ENCODE data around the gene TUBA4A. TPM values are rescaled to one million over a fixed set of nuclear protein-coding genes. Genes with fewer than 3 reads are reported as not detected.
A peak's percentile ranks its signal among the peaks of the same experiment; 100 is the strongest.

TUBA4A gene
- total RNA-seq, 1 donor from 2014 or later, result 0.63 TPM

GRCh38 chr2:219218732-219219701 lies 34.7 kb downstream of the TUBA4A start, which contains the start of gene ABCB6:
Gene ABCB6 (minus strand): TSS chr2:219218958. CDS start chr2:219218673, 285 bp downstream.
- peak within 1 kb of the TSS; percentile 81 for H3K4me3 Mint-ChIP-seq
- DNase-seq (ENCODE audit: low spot score in 2 of 2, unreplicated experiment in 2 of 2), result peak; percentile 91 to 95
- peaks cover 26% of the 10 kb centered on the region for H3K36me3 Mint-ChIP-seq
- no peaks in the 10 kb centered on the region for H3K9me3 Mint-ChIP-seq
- peaks cover 23% of the 10 kb centered on the region for H3K4me1 Mint-ChIP-seq
- H3K27ac Mint-ChIP-seq, result peak within 1 kb of the TSS; percentile 97
- TF ChIP-seq, protein P1, sequence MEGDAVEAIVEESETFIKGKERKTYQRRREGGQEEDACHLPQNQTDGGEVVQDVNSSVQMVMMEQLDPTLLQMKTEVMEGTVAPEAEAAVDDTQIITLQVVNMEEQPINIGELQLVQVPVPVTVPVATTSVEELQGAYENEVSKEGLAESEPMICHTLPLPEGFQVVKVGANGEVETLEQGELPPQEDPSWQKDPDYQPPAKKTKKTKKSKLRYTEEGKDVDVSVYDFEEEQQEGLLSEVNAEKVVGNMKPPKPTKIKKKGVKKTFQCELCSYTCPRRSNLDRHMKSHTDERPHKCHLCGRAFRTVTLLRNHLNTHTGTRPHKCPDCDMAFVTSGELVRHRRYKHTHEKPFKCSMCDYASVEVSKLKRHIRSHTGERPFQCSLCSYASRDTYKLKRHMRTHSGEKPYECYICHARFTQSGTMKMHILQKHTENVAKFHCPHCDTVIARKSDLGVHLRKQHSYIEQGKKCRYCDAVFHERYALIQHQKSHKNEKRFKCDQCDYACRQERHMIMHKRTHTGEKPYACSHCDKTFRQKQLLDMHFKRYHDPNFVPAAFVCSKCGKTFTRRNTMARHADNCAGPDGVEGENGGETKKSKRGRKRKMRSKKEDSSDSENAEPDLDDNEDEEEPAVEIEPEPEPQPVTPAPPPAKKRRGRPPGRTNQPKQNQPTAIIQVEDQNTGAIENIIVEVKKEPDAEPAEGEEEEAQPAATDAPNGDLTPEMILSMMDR (IDR thresholded peaks at IDR 0.05; ENCODE audit: unreplicated experiment), result no peak
- no peaks in the 10 kb centered on the region for H3K27me3 Mint-ChIP-seq (ENCODE audit: low read depth)

- Mint-ChIP-seq H3K4me1 (peaks cover 23% of the 10 kb centered on the region), H3K36me3 (peaks cover 25% of the 10 kb centered on the region), H3K27me3 (ENCODE audit: low read depth) (no peaks in the 10 kb centered on the region), H3K9me3 (no peaks in the 10 kb centered on the region), H3K27ac (peak overlapping the region; percentile 97), H3K4me3 (peak overlapping the region; percentile 81)
- peak in 1 of 2 experiments; percentile 74 for DNase-seq (ENCODE audit: low spot score in 2 of 2, unreplicated experiment in 2 of 2)
- TF ChIP-seq, protein P1 (IDR thresholded peaks at IDR 0.05; ENCODE audit: unreplicated experiment), result no peak
Observed at GRCh38 chr2:219218217-219218731, 35.4 kb downstream of the TUBA4A start.

GRCh38 chr2:219216535-219216915 lies 37.2 kb downstream of the TUBA4A start:
- Mint-ChIP-seq H3K36me3 (peaks cover 26% of the 10 kb centered on the region), H3K4me1 (peaks cover 23% of the 10 kb centered on the region), H3K4me3 (peak overlapping the region; percentile 34), H3K27ac (no peak overlapping the region), H3K9me3 (no peaks in the 10 kb centered on the region), H3K27me3 (ENCODE audit: low read depth) (no peaks in the 10 kb centered on the region)
- TF ChIP-seq, protein P1 (IDR thresholded peaks at IDR 0.05; ENCODE audit: unreplicated experiment), result no peak
- no peak for DNase-seq (ENCODE audit: low spot score in 2 of 2, unreplicated experiment in 2 of 2)

DNA sequence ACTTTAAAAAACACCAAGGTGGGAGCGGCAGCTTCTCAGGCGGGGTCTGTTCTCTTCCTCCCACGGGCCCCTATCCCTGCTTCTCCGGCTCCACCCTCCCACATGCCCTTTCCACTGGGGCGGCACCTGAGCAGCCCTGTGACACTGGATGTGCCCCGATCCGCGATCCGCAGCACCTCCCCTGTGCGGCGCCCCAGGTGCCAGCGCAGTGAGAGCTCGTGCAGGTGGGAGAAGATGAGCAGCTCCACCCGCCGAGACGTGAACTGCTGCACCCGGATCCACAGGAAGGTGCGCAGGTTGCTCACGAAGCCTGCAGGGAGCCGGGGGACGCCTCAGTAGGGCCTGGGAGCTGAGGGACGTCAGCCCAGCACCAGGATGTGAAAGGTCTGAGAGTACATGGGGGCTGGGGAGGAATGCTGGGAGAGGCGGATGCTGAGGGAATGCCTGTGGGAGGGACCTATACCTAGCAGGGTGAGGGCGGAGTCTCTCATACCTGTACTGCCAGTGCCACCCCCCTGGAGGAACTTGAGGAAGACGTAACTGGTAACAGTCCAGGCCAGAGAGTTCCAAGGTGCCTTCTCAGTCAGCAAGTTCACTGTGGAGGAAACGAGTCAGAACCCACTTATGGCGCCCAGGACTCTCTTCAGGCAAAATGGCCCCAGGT lies 37.7 kb downstream of the TUBA4A start:
- TF ChIP-seq, protein P1 (IDR thresholded peaks at IDR 0.05; ENCODE audit: unreplicated experiment), result no peak
- no peaks in the 10 kb centered on the region for H3K9me3 Mint-ChIP-seq
- no peaks in the 10 kb centered on the region for H3K27me3 Mint-ChIP-seq (ENCODE audit: low read depth)
- peaks cover 22% of the 10 kb centered on the region for H3K36me3 Mint-ChIP-seq
- DNase-seq (ENCODE audit: low spot score in 2 of 2, unreplicated experiment in 2 of 2), result no peak
- H3K4me1 Mint-ChIP-seq, result peaks cover 23% of the 10 kb centered on the region
- no peak overlapping the region for H3K4me3 Mint-ChIP-seq
- H3K27ac Mint-ChIP-seq, result no peak overlapping the region

DNA sequence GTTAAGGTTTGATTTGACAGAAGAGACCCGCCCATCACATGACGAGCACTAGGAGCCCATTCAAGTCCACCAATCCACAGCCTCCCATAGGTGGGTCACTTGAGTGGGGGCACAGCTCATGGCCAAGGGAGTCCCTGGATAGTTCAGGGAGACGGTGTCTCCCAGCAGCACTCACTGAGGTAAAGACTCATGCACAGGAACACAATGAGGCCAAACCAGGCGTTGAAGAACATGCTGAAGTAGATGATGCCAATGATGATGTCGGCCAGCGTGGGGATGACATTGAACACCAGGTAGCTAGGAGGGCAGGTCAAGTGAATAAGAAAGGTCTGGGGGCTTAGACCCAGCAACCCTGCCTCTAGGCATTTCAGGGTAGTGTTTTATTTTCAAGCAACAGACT lies 38.9 kb downstream of the TUBA4A start:
- TF ChIP-seq, protein P1 (IDR thresholded peaks at IDR 0.05; ENCODE audit: unreplicated experiment), result no peak
- Mint-ChIP-seq H3K27me3 (ENCODE audit: low read depth) (no peaks in the 10 kb centered on the region), H3K9me3 (no peaks in the 10 kb centered on the region), H3K27ac (no peak overlapping the region), H3K36me3 (peaks cover 15% of the 10 kb centered on the region), H3K4me3 (no peak overlapping the region), H3K4me1 (peaks cover 23% of the 10 kb centered on the region)
- no peak for DNase-seq (ENCODE audit: low spot score in 2 of 2, unreplicated experiment in 2 of 2)
